Measurements from ENCODE around the gene PRKN. TPM values are rescaled to one million over a fixed set of nuclear protein-coding genes. Genes with fewer than 3 reads are reported as not detected.

The PRKN gene
- total and polyA plus RNA-seq, 2 donors (not counting 1 experiment from before 2014, with no cell fraction given), result 0.43 to 4.6 TPM

- TF ChIP-seq EZH2 (IDR thresholded peaks at IDR 0.05; ENCODE audit: low read length, missing control alignments) (no peak), CTCF (conservative IDR thresholded peaks at IDR 0.05 in 1 of 2, IDR thresholded peaks at IDR 0.05 in 1 of 2; ENCODE audit: low read depth in 1 of 2, low read length in 2 of 2) (no peak)
- no peak overlapping the region for H3K4me3 ChIP-seq (replicated peaks in 1 of 4; ENCODE audit: control extremely low read depth in 1 of 4, insufficient read depth in 1 of 4, low read depth in 3 of 4, low read length in 4 of 4)
- H3K9me3 ChIP-seq (ENCODE audit: control insufficient read depth, insufficient read depth, low read depth, low read length), result no peaks in the 10 kb centered on the region
- H3K27ac ChIP-seq (ENCODE audit: insufficient read depth, low read length), result no peak overlapping the region
- no peak overlapping the region for H3K9ac ChIP-seq (ENCODE audit: insufficient read depth, low read length)
- H3K36me3 ChIP-seq (ENCODE audit: control insufficient read depth, insufficient read depth, low read length), result no peaks in the 10 kb centered on the region
- no peak overlapping the region for H2AFZ ChIP-seq (ENCODE audit: low read length)
- no peak for DNase-seq (ENCODE audit: low read depth in 2 of 2)
- H4K20me1 ChIP-seq (ENCODE audit: control insufficient read depth, extremely low read depth, insufficient read depth, low read length), result no peaks in the 10 kb centered on the region
- H3K4me2 ChIP-seq (ENCODE audit: extremely low read depth, insufficient read depth, low read length), result no peak overlapping the region
- no peaks in the 10 kb centered on the region for H3K4me1 ChIP-seq (ENCODE audit: control insufficient read depth, extremely low read depth, insufficient read depth, low read length)
- H3K27me3 ChIP-seq (ENCODE audit: control insufficient read depth, insufficient read depth, low read length), result no peaks in the 10 kb centered on the region
- no peaks in the 10 kb centered on the region for H3K79me2 ChIP-seq (ENCODE audit: control insufficient read depth, insufficient read depth, low read length)
These were observed 1162.6 kb downstream of the PRKN start for GRCh38 chr6:161564952-161565351.

- H4K20me1 ChIP-seq (ENCODE audit: control insufficient read depth, extremely low read depth, insufficient read depth, low read length), result no peaks in the 10 kb centered on the region
- no peaks in the 10 kb centered on the region for H3K79me2 ChIP-seq (ENCODE audit: control insufficient read depth, insufficient read depth, low read length)
- H2AFZ ChIP-seq (ENCODE audit: low read length), result no peak overlapping the region
- no peak overlapping the region for H3K4me3 ChIP-seq (replicated peaks in 1 of 4; ENCODE audit: control extremely low read depth in 1 of 4, insufficient read depth in 1 of 4, low read depth in 3 of 4, low read length in 4 of 4)
- no peaks in the 10 kb centered on the region for H3K27me3 ChIP-seq (ENCODE audit: control insufficient read depth, insufficient read depth, low read length)
- H3K36me3 ChIP-seq (ENCODE audit: control insufficient read depth, insufficient read depth, low read length), result no peaks in the 10 kb centered on the region
- H3K4me2 ChIP-seq (ENCODE audit: extremely low read depth, insufficient read depth, low read length), result no peak overlapping the region
- no peak overlapping the region for H3K9ac ChIP-seq (ENCODE audit: insufficient read depth, low read length)
- TF ChIP-seq CTCF (conservative IDR thresholded peaks at IDR 0.05 in 1 of 2, IDR thresholded peaks at IDR 0.05 in 1 of 2; ENCODE audit: low read depth in 1 of 2, low read length in 2 of 2), result no peak
- TF ChIP-seq EZH2 (IDR thresholded peaks at IDR 0.05; ENCODE audit: low read length, missing control alignments), result no peak
- no peaks in the 10 kb centered on the region for H3K9me3 ChIP-seq (ENCODE audit: control insufficient read depth, insufficient read depth, low read depth, low read length)
- no peak overlapping the region for H3K27ac ChIP-seq (ENCODE audit: insufficient read depth, low read length)
- no peaks in the 10 kb centered on the region for H3K4me1 ChIP-seq (ENCODE audit: control insufficient read depth, extremely low read depth, insufficient read depth, low read length)
- no peak for DNase-seq (ENCODE audit: low read depth in 2 of 2)
These were observed 1165.7 kb downstream of the PRKN start for GRCh38 chr6:161561908-161562307.

- TF ChIP-seq EZH2 (IDR thresholded peaks at IDR 0.05; ENCODE audit: low read length, missing control alignments), result no peak
- TF ChIP-seq CTCF (conservative IDR thresholded peaks at IDR 0.05 in 1 of 2, IDR thresholded peaks at IDR 0.05 in 1 of 2; ENCODE audit: low read depth in 1 of 2, low read length in 2 of 2), result no peak
- Histone ChIP-seq H3K4me2 (ENCODE audit: extremely low read depth, insufficient read depth, low read length) (no peak overlapping the region), H2AFZ (ENCODE audit: low read length) (no peak overlapping the region), H3K9ac (ENCODE audit: insufficient read depth, low read length) (no peak overlapping the region), H3K27ac (ENCODE audit: insufficient read depth, low read length) (no peak overlapping the region), H3K4me3 (replicated peaks in 1 of 4; ENCODE audit: control extremely low read depth in 1 of 4, insufficient read depth in 1 of 4, low read depth in 3 of 4, low read length in 4 of 4) (no peak overlapping the region), H3K79me2 (ENCODE audit: control insufficient read depth, insufficient read depth, low read length) (no peaks in the 10 kb centered on the region), H3K4me1 (ENCODE audit: control insufficient read depth, extremely low read depth, insufficient read depth, low read length) (no peaks in the 10 kb centered on the region), H4K20me1 (ENCODE audit: control insufficient read depth, extremely low read depth, insufficient read depth, low read length) (no peaks in the 10 kb centered on the region), H3K36me3 (ENCODE audit: control insufficient read depth, insufficient read depth, low read length) (no peaks in the 10 kb centered on the region), H3K9me3 (ENCODE audit: control insufficient read depth, insufficient read depth, low read depth, low read length) (no peaks in the 10 kb centered on the region), H3K27me3 (ENCODE audit: control insufficient read depth, insufficient read depth, low read length) (no peaks in the 10 kb centered on the region)
- DNase-seq (ENCODE audit: low read depth in 2 of 2), result no peak
These were observed 1170.0 kb downstream of the PRKN start for GRCh38 chr6:161557333-161558107.

All from fibroblast of lung (primary cell).